Ovary (tissue), 9 donors: Measurements from ENCODE around the gene PUSL1. TPM values are rescaled to one million over a fixed set of nuclear protein-coding genes. Genes with fewer than 3 reads are reported as not detected.

Experiments
- DNase-seq, 5 donors: peaks; one replicate each; pipeline ENCODE4 v3.0.0-alpha.2; 2019 to 2020
- H3K27ac ChIP-seq, 2 donors: fragments of 200-600 bp; one replicate each; pipeline versions ENCODE4 v1.5.1 to v1.8.0; 2019 to 2022
- H3K27me3 ChIP-seq: fragments of 200-600 bp; one replicate; pipeline ENCODE4 v1.8.0; 2022
- H3K36me3 ChIP-seq: fragments of 200-600 bp; sonication (generic); one replicate; pipeline ENCODE4 v1.5.1; 2019
- H3K4me1 ChIP-seq: one replicate; pipeline ENCODE4 v1.8.1; 2013; ENCODE audit warnings: mild to moderate bottlenecking, moderate library complexity; ENCODE audit not compliant: insufficient read depth
- H3K4me3 ChIP-seq: fragments of 200-600 bp; sonication (generic); one replicate; pipeline ENCODE4 v1.5.1; 2017
- H3K9me3 ChIP-seq, 2 donors: fragments of 200-600 bp in 1 of 2; sonication (generic) in 1 of 2; one replicate each; pipeline versions ENCODE4 v1.5.1 to v1.8.1; 2013 to 2019; ENCODE audit warnings: mild to moderate bottlenecking in 1 of 2, moderate library complexity in 1 of 2
- CTCF ChIP-seq, 3 donors: fragments of 450-650 bp in 2 of 3; fragments of 200-600 bp in 1 of 3; IDR thresholded peaks; one replicate each; pipeline versions ENCODE4 v1.5.1 to v1.8.0; 2016 to 2022; ENCODE audit warnings: antibody characterized with exemption in 3 of 3, mild to moderate bottlenecking in 1 of 3
- EP300 ChIP-seq: sonication (generic); formaldehyde crosslinking; IDR thresholded peaks from one replicate; pipeline ENCODE4 v1.6.1; 2017; ENCODE audit warnings: antibody characterized with exemption
- POLR2A ChIP-seq: fragments of 450-650 bp; IDR thresholded peaks from one replicate; pipeline ENCODE4 v1.6.1; 2017; ENCODE audit warnings: antibody characterized with exemption, mild to moderate bottlenecking, moderate library complexity
- WGBS, 3 donors: extraction: QIAGEN DNeasy Blood & Tissue Kit in 1 of 3; methylation state at CpG; one replicate each; pipeline versions ENCODE4 v1.1.5 to v1.1.7; 2013 to 2017; 5-methylcytosine and 5-hydroxymethylcytosine counted together
- intact Hi-C, 4 donors: fragments of 100-400 bp; cut with DNase I; formaldehyde crosslinking; loops; one replicate each; pipeline versions ENCODE4 v1.11.0 to v1.15.1; 2022 to 2023
- polyA plus RNA-seq, 2 donors: library from polyadenylated mRNA; stranded (reverse); fragments of 200-250 nt in 1 of 2; fragments of 350-450 nt in 1 of 2; fragmentation: Illumina TruSeq in 1 of 2; extraction: RNeasy Lipid Tissue Mini Kit (QIAGEN cat#74804) in 1 of 2; gene quantifications; one replicate each; pipeline ENCODE4 v1.2.3, GENCODE V29; 2013 to 2014
- total RNA-seq, 7 donors: library from RNA; depleted of rRNA in 2 of 7; stranded (reverse); fragments of >200 nt in 2 of 7; fragmentation: NEBNext Ultra II Directional in 3 of 7; extraction: Animal tissue kit (Norgen Biotek cat#: 25700) in 3 of 7; gene quantifications; one replicate each; pipeline versions ENCODE4 v1.1.0 to v1.2.4, GENCODE V29; 2016 to 2023
- donor health status: DM: no; HTN: no; CAD: no; lungs with moderate emphysema.
- donor health status: DM: no; HTN: no; CAD: no.
- donor health status: Bipolar disorder and iron deficiency.
- donor health status: DM: yes; HTN: yes; CAD: no.
- donor health status: DM: no; HTN: no; CAD: no.
- donor health status: DM: yes; HTN: yes; CAD: no.

The PUSL1 gene
- total and polyA plus RNA-seq, 9 donors = 0.18 to 27.6 (median 20.8) TPM

GRCh38 chr1:1292851-1293250, 15.5 kb upstream of the PUSL1 start:
- H3K36me3 ChIP-seq = no peaks in the 10 kb centered on the region
- TF ChIP-seq EP300 = no peak
- TF ChIP-seq POLR2A = no peak
- TF ChIP-seq CTCF (IDR thresholded peaks at IDR 0.05) = no peak
- intact Hi-C loops = loop anchor here in 3 of 4 donors (5.0 to 10.0 kb wide), 3 partner anchors 171 to 308 kb away; partner anchors contain the start of gene PERM1 (in 2 of the 3)
- H3K27me3 ChIP-seq = no peaks in the 10 kb centered on the region
- WGBS, 3 donors = 78 to 91% (median 85%) methylated on average over 12 to 18 of the region's 18 CpGs
- peaks cover 3% of the 10 kb centered on the region for H3K4me1 ChIP-seq
- no peak overlapping the region for H3K27ac ChIP-seq
- no peak overlapping the region for H3K4me3 ChIP-seq
- DNase-seq = peak in 2 of 5 donors; percentile 26 to 41
- H3K9me3 ChIP-seq = no peaks in the 10 kb centered on the region

- intact Hi-C loops = loop anchor here in 3 of 4 donors (5.0 to 10.0 kb wide), 3 partner anchors 171 to 309 kb away; partner anchors contain the start of gene PERM1 (in 2 of the 3)
- no peak overlapping the region for H3K27ac ChIP-seq
- H3K4me3 ChIP-seq = no peak overlapping the region
- peak in 2 of 5 donors; percentile 31 to 40 for DNase-seq
- TF ChIP-seq POLR2A = no peak
- no peak for TF ChIP-seq CTCF (IDR thresholded peaks at IDR 0.05)
- no peak for TF ChIP-seq EP300
- H3K36me3 ChIP-seq = no peaks in the 10 kb centered on the region
- peaks cover 3% of the 10 kb centered on the region for H3K4me1 ChIP-seq
- WGBS, 3 donors = 73 to 79% (median 77%) methylated on average over 77 to 94 of the region's 94 CpGs
- no peaks in the 10 kb centered on the region for H3K9me3 ChIP-seq
- no peaks in the 10 kb centered on the region for H3K27me3 ChIP-seq
Measured at GRCh38 chr1:1293263-1294249, 14.8 kb upstream of the PUSL1 start.

GRCh38 chr1:1294250-1294890, 14.0 kb upstream of the PUSL1 start:
- H3K27ac ChIP-seq = no peak overlapping the region
- H3K36me3 ChIP-seq = no peaks in the 10 kb centered on the region
- TF ChIP-seq POLR2A (no peak), CTCF (IDR thresholded peaks at IDR 0.05) (no peak), EP300 (no peak)
- no peaks in the 10 kb centered on the region for H3K27me3 ChIP-seq
- 85 to 92% (median 89%) methylated on average over 25 to 58 of the region's 58 CpGs for WGBS, 3 donors
- H3K4me1 ChIP-seq = peaks cover 3% of the 10 kb centered on the region
- intact Hi-C loops = loop anchor here in 3 of 4 donors (5.0 to 10.0 kb wide), 3 partner anchors 172 to 310 kb away; partner anchors contain the start of gene PERM1 (in 2 of the 3)
- no peaks in the 10 kb centered on the region for H3K9me3 ChIP-seq
- H3K4me3 ChIP-seq = no peak overlapping the region
- peak in 1 of 5 donors; percentile 37 for DNase-seq
